IMR-90 (cell line): ENCODE measurements around the gene NELL2. TPM values are rescaled to one million over a fixed set of nuclear protein-coding genes. Genes with fewer than 3 reads are reported as not detected.

Source experiments
- ATAC-seq: fragments of 200-7000 bp; cut with Tn5 transposase; 2 replicates; pipeline ENCODE4 v1.9.1; 2020; ENCODE audit warnings: low read depth, mild to moderate bottlenecking, moderate library complexity
- BruUV-seq: library from RNA; stranded (reverse); fragments of 400-500 nt; replicated peaks from 2 replicates; lab custom pipeline; 2021; lab: Mats Ljungman, UMichigan
- CTCF ChIA-PET: fragments of 300-600 bp; formaldehyde crosslinking; extraction: SDS; loops from one replicate; lab custom pipeline; 2021; ENCODE audit warnings: antibody characterized with exemption; lab: Yijun Ruan, JAX
- POLR2A ChIA-PET: fragments of 300-600 bp; sonication (Branson Sonifier 250); formaldehyde crosslinking; loops from one replicate; lab custom pipeline; 2022; ENCODE audit warnings: antibody characterized with exemption; ENCODE audit not compliant: unreplicated experiment; lab: Charles Lee
- DNase-seq: peaks from one replicate; pipeline ENCODE4 v3.0.0; 2013
- H2AFZ ChIP-seq: replicated peaks from 2 replicates; pipeline ENCODE3; 2013; ENCODE audit warnings: low read length, mild to moderate bottlenecking; ENCODE audit not compliant: poor library complexity
- H2AK5ac ChIP-seq: 2 replicates; pipeline ENCODE4 v1.6.1; 2013; ENCODE audit warnings: low read depth, low read length, inconsistent platforms
- H2AK9ac ChIP-seq: replicated peaks from 2 replicates; pipeline ENCODE3; 2013; ENCODE audit warnings: mild to moderate bottlenecking, low read depth, low read length, moderate library complexity; ENCODE audit not compliant: poor library complexity
- H2BK120ac ChIP-seq: 2 replicates; pipeline ENCODE4 v1.6.1; 2013; ENCODE audit warnings: low read depth, low read length, inconsistent platforms
- H2BK15ac ChIP-seq: 3 replicates; pipeline ENCODE4 v1.6.1; 2013; ENCODE audit warnings: low read depth, low read length, inconsistent platforms
- H2BK20ac ChIP-seq: 2 replicates; pipeline ENCODE4 v1.6.1; 2013; ENCODE audit warnings: low read depth, mild to moderate bottlenecking, inconsistent platforms, low read length, moderate library complexity
- H2BK5ac ChIP-seq: 2 replicates; pipeline ENCODE4 v1.6.1; 2013; ENCODE audit warnings: mild to moderate bottlenecking, low read depth, low read length, inconsistent platforms; ENCODE audit not compliant: poor library complexity, severe bottlenecking
- H3K14ac ChIP-seq: replicated peaks from 2 replicates; pipeline ENCODE4 v1.6.1; 2013; ENCODE audit warnings: low read depth, low read length, inconsistent platforms
- H3K18ac ChIP-seq: 2 replicates; pipeline ENCODE4 v1.6.1; 2013; ENCODE audit warnings: low read depth, low read length, control low read depth
- H3K23ac ChIP-seq: 2 replicates; pipeline ENCODE4 v1.6.1; 2013; ENCODE audit warnings: low read depth, low read length, inconsistent platforms
- H3K27ac ChIP-seq: 2 replicates; pipeline ENCODE4 v1.5.1; 2013; ENCODE audit warnings: mild to moderate bottlenecking, control low read depth, low read length; ENCODE audit not compliant: insufficient read depth
- H3K27me3 ChIP-seq: 2 replicates; pipeline ENCODE4 v1.6.1; 2013; ENCODE audit warnings: low read length; ENCODE audit not compliant: control insufficient read depth, insufficient read depth
- H3K36me3 ChIP-seq: 2 replicates; pipeline ENCODE4 v1.6.1; 2013; ENCODE audit warnings: low read length, mixed read lengths; ENCODE audit not compliant: control insufficient read depth, insufficient read depth
- H3K4ac ChIP-seq: 2 replicates; pipeline ENCODE4 v1.6.1; 2013; ENCODE audit warnings: low read depth, low read length, inconsistent platforms
- H3K4me1 ChIP-seq: 2 replicates; pipeline ENCODE4 v1.6.1; 2013; ENCODE audit warnings: low read length, mixed read lengths; ENCODE audit not compliant: control insufficient read depth, insufficient read depth
- H3K4me2 ChIP-seq: 2 replicates; pipeline ENCODE4 v1.6.1; 2013; ENCODE audit warnings: low read depth, mild to moderate bottlenecking, control low read depth, low read length, moderate library complexity
- H3K4me3 ChIP-seq: 2 replicates; pipeline ENCODE4 v1.5.1; 2013; ENCODE audit warnings: low read depth, mild to moderate bottlenecking, control low read depth, low read length, moderate library complexity; ENCODE audit not compliant: insufficient read depth
- H3K56ac ChIP-seq: 2 replicates; pipeline ENCODE4 v1.6.1; 2013; ENCODE audit warnings: low read length, inconsistent platforms; ENCODE audit not compliant: insufficient read depth; ENCODE audit errors: extremely low read depth
- H3K79me1 ChIP-seq, 2 experiments: 2 replicates each; pipeline ENCODE4 v1.6.1; 2013; ENCODE audit warnings: low read length in 2 of 2, inconsistent platforms in 1 of 2, low read depth in 1 of 2
- H3K9ac ChIP-seq: 2 replicates; pipeline ENCODE4 v1.6.1; 2013; ENCODE audit warnings: low read depth, low read length, control low read depth
- H3K9me1 ChIP-seq: 2 replicates; pipeline ENCODE4 v1.6.1; 2013; ENCODE audit warnings: low read length, inconsistent platforms; ENCODE audit not compliant: insufficient read depth
- H3K9me3 ChIP-seq: 2 replicates; pipeline ENCODE4 v1.6.1; 2013; ENCODE audit warnings: low read length; ENCODE audit not compliant: control insufficient read depth, insufficient read depth
- H4K20me1 ChIP-seq: 2 replicates; pipeline ENCODE4 v1.6.1; 2013; ENCODE audit warnings: low read length, inconsistent platforms; ENCODE audit not compliant: insufficient read depth
- H4K5ac ChIP-seq: 2 replicates; pipeline ENCODE4 v1.6.1; 2013; ENCODE audit warnings: mild to moderate bottlenecking, low read depth, low read length, control low read depth
- H4K8ac ChIP-seq, 2 experiments: 2 replicates each; pipeline ENCODE4 v1.6.1; 2013; ENCODE audit warnings: low read depth in 2 of 2, low read length in 2 of 2, control low read depth in 1 of 2, inconsistent platforms in 1 of 2
- H4K91ac ChIP-seq: 2 replicates; pipeline ENCODE4 v1.6.1; 2013; ENCODE audit warnings: low read depth, low read length, inconsistent platforms; ENCODE audit not compliant: insufficient read depth
- BHLHE40 ChIP-seq: fragments of 150-350 bp; IDR thresholded peaks from 2 replicates; pipeline ENCODE4 v1.6.1; 2016; ENCODE audit warnings: mild to moderate bottlenecking, low read depth, low read length
- CEBPB ChIP-seq: IDR thresholded peaks from 2 replicates; pipeline ENCODE4 v1.6.1; 2012; ENCODE audit warnings: low read depth, low read length, improper control_type of control experiment
- CHD1 ChIP-seq: IDR thresholded peaks from 2 replicates; pipeline ENCODE4 v1.6.1; 2012; ENCODE audit warnings: low read depth, low read length, improper control_type of control experiment
- FOS ChIP-seq: fragments of 150-350 bp; IDR thresholded peaks from 2 replicates; pipeline ENCODE4 v1.6.1; 2016; ENCODE audit warnings: low read depth, low read length
- MAFK ChIP-seq: IDR thresholded peaks from 2 replicates; pipeline ENCODE4 v1.6.1; 2012; ENCODE audit warnings: low read depth, low read length, improper control_type of control experiment
- NFE2L2 ChIP-seq: fragments of 150-350 bp; IDR thresholded peaks from 2 replicates; pipeline ENCODE4 v1.6.1; 2016; ENCODE audit warnings: low read depth, mild to moderate bottlenecking, low read length
- POLR2A ChIP-seq: IDR thresholded peaks from 2 replicates; pipeline ENCODE4 v1.6.1; 2012; ENCODE audit warnings: mild to moderate bottlenecking, low read depth, low read length
- RAD21 ChIP-seq: IDR thresholded peaks from 2 replicates; pipeline ENCODE4 v1.6.1; 2012; ENCODE audit warnings: low read length, improper control_type of control experiment
- RCOR1 ChIP-seq: IDR thresholded peaks from 2 replicates; pipeline ENCODE4 v1.6.1; 2012; ENCODE audit warnings: mild to moderate bottlenecking, low read length, improper control_type of control experiment; ENCODE audit not compliant: insufficient replicate concordance
- RFX5 ChIP-seq: IDR thresholded peaks from 2 replicates; pipeline ENCODE4 v1.8.0; 2012; ENCODE audit warnings: low read depth, mild to moderate bottlenecking, low read length, moderate library complexity
- SMC3 ChIP-seq: fragments of 150-350 bp; IDR thresholded peaks from 2 replicates; pipeline ENCODE4 v1.6.1; 2016; ENCODE audit warnings: low read depth, mild to moderate bottlenecking, antibody characterized with exemption, low read length, moderate library complexity
- WGBS, 2 experiments: methylation state at CpG; one replicate each; pipeline versions ENCODE4 v1.1.5 to v1.1.7; 2013; ENCODE audit warnings: missing lambda C conversion rate in 2 of 2; ENCODE audit not compliant: insufficient read length in 1 of 2; ENCODE audit errors: extremely low coverage in 2 of 2; 5-methylcytosine and 5-hydroxymethylcytosine counted together
- dilution Hi-C: fragments of 300-500 bp; cut with HindIII; formaldehyde crosslinking; loops from one replicate; pipeline ENCODE4 v1.14.3; 2018; ENCODE audit warnings: low sequenced_read_pairs; ENCODE audit not compliant: unreplicated experiment
- in situ Hi-C: fragments of 300-500 bp; cut with MboI; formaldehyde crosslinking; loops from 3 replicates; pipeline ENCODE4 v1.14.3; 2019; ENCODE audit warnings: low sequenced_read_pairs, inconsistent platforms, mixed read lengths
- intact Hi-C: fragments of 100-400 bp; cut with micrococcal nuclease; formaldehyde crosslinking; loops from 2 replicates; pipeline ENCODE4 v1.10.0; 2022
- polyA plus RNA-seq, 3 experiments: library from polyadenylated mRNA; depleted of rRNA; stranded (reverse); fragments of >200 nt; gene quantifications; 2 replicates each; pipeline ENCODE4 v1.2.3, GENCODE V29; 2012; ENCODE audit warnings: low replicate concordance in 1 of 3
- total RNA-seq: library from RNA; depleted of rRNA; stranded (reverse); fragments of >200 nt; gene quantifications from 2 replicates; pipeline ENCODE4 v1.2.3, GENCODE V29; 2012
- TF ChIP-seq, protein P1 (sequence below): fragments of 150-350 bp; IDR thresholded peaks from 2 replicates; pipeline ENCODE4 v1.6.1; 2016; ENCODE audit warnings: low read depth, mild to moderate bottlenecking, low read length, moderate library complexity, borderline replicate concordance
- TF ChIP-seq, protein P2 (sequence below): fragments of 150-350 bp; IDR thresholded peaks from 2 replicates; pipeline ENCODE4 v1.6.1; 2017; ENCODE audit warnings: mild to moderate bottlenecking, antibody characterized with exemption, low read length, low read depth
- TF ChIP-seq, protein P3 (sequence below): conservative IDR thresholded peaks from 2 replicates; pipeline ENCODE4 v1.5.1; 2012; ENCODE audit warnings: mild to moderate bottlenecking, low read depth, low read length, improper control_type of control experiment

The NELL2 gene
- total and polyA plus RNA-seq, 2 of the 4 experiments (the other 2 are of a cell fraction): 0.18 to 0.26 TPM

DNA sequence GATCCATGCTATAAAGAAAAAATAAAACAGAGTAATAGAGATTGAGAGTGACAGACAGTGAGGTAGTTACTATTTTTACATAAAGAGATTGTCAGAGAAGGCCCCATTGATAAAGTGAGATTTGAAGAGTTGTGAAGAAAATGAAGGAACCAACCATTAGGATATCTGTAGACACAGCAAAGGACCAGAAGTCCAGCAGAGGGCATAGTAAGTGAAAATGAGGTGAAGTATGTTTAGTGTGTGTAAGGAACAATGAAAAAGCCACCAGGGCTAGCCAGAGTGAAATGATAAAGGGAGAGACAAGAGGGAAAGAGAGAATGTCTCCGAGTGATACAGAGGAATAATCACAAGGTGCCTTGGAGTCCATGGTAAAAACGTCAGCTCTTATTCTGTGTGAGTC is 411.0 kb downstream of the NELL2 start:
- Histone ChIP-seq H3K56ac (no peak overlapping the region), H2AK5ac (no peak overlapping the region), H4K20me1 (no peaks in the 10 kb centered on the region), H3K4me2 (no peak overlapping the region), H3K27me3 (no peaks in the 10 kb centered on the region), H2BK20ac (no peak overlapping the region), H3K36me3 (no peaks in the 10 kb centered on the region), H3K27ac (no peak overlapping the region), H3K18ac (no peak overlapping the region), H3K79me1 (no peaks in the 10 kb centered on the region), H4K91ac (no peak overlapping the region), H4K5ac (no peak overlapping the region), H2BK120ac (no peak overlapping the region), H3K4ac (no peak overlapping the region), H2BK15ac (no peak overlapping the region), H3K4me1 (no peaks in the 10 kb centered on the region), H3K9me3 (no peaks in the 10 kb centered on the region), H3K9ac (no peak overlapping the region), H3K23ac (no peak overlapping the region), H3K14ac (no peak overlapping the region), H2BK5ac (no peak overlapping the region), H2AK9ac (no peak overlapping the region), H3K4me3 (no peak overlapping the region), H3K9me1 (no peaks in the 10 kb centered on the region), H4K8ac (no peak overlapping the region), H2AFZ (no peak overlapping the region)
- ChIA-PET CTCF (no interaction called here), POLR2A (no interaction called here)
- TF ChIP-seq CHD1 (no peak), RFX5 (no peak), RAD21 (no peak), FOS (no peak), RCOR1 (no peak), CEBPB (no peak), SMC3 (no peak), MAFK (no peak), POLR2A (no peak), NFE2L2 (no peak), BHLHE40 (no peak)
- TF ChIP-seq, protein P1, sequence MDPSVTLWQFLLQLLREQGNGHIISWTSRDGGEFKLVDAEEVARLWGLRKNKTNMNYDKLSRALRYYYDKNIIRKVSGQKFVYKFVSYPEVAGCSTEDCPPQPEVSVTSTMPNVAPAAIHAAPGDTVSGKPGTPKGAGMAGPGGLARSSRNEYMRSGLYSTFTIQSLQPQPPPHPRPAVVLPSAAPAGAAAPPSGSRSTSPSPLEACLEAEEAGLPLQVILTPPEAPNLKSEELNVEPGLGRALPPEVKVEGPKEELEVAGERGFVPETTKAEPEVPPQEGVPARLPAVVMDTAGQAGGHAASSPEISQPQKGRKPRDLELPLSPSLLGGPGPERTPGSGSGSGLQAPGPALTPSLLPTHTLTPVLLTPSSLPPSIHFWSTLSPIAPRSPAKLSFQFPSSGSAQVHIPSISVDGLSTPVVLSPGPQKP: no peak
- TF ChIP-seq, protein P2, sequence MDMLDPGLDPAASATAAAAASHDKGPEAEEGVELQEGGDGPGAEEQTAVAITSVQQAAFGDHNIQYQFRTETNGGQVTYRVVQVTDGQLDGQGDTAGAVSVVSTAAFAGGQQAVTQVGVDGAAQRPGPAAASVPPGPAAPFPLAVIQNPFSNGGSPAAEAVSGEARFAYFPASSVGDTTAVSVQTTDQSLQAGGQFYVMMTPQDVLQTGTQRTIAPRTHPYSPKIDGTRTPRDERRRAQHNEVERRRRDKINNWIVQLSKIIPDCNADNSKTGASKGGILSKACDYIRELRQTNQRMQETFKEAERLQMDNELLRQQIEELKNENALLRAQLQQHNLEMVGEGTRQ: no peak
- TF ChIP-seq, protein P3, sequence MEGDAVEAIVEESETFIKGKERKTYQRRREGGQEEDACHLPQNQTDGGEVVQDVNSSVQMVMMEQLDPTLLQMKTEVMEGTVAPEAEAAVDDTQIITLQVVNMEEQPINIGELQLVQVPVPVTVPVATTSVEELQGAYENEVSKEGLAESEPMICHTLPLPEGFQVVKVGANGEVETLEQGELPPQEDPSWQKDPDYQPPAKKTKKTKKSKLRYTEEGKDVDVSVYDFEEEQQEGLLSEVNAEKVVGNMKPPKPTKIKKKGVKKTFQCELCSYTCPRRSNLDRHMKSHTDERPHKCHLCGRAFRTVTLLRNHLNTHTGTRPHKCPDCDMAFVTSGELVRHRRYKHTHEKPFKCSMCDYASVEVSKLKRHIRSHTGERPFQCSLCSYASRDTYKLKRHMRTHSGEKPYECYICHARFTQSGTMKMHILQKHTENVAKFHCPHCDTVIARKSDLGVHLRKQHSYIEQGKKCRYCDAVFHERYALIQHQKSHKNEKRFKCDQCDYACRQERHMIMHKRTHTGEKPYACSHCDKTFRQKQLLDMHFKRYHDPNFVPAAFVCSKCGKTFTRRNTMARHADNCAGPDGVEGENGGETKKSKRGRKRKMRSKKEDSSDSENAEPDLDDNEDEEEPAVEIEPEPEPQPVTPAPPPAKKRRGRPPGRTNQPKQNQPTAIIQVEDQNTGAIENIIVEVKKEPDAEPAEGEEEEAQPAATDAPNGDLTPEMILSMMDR: no peak
- no TSS peak for BruUV-seq
- DNase-seq (no peak), ATAC-seq (no peak)
- dilution Hi-C loops (no loop called here), in situ Hi-C loops (no loop called here), intact Hi-C loops (no loop called here)
- 33% methylated on average over 1 of the region's 2 CpGs; no CpG with 5 or more reads in 1 of the 2 experiments for WGBS, 2 experiments
